H1 (cell line): ENCODE results near the gene C5orf34. TPM values are rescaled to one million over a fixed set of nuclear protein-coding genes. Genes with fewer than 3 reads are reported as not detected.

ENCODE experiments used
- CTCF ChIA-PET: fragments of 300-600 bp; sonication (Branson Sonifier 250); formaldehyde crosslinking; loops from one replicate; lab custom pipeline; 2021; ENCODE audit not compliant: partially characterized antibody; lab: Charles Lee
- POLR2A ChIA-PET: fragments of 300-600 bp; sonication (Branson Sonifier 250); formaldehyde crosslinking; loops from one replicate; lab custom pipeline; 2021; ENCODE audit warnings: inconsistent platforms; ENCODE audit not compliant: partially characterized antibody; lab: Charles Lee
- DNase-seq, 2 experiments: peaks; one replicate each; pipeline versions ENCODE4 v3.0.0 to v3.0.0-alpha.2; 2010 to 2022; ENCODE audit warnings: low spot score in 2 of 2, low read depth in 1 of 2, mixed read lengths in 1 of 2
- FAIRE-seq: peaks from 2 replicates; lab custom pipeline; 2011; peaks lifted over from hg19 to GRCh38; lab: Jason Lieb, UNC
- H2AFZ ChIP-seq: 2 replicates; pipeline ENCODE4 v1.8.1; 2012; ENCODE audit warnings: low read length, inconsistent platforms
- H2AK5ac ChIP-seq: 2 replicates; pipeline ENCODE4 v1.6.1; 2013; ENCODE audit warnings: low read depth, low read length
- H2BK120ac ChIP-seq: replicated peaks from 2 replicates; pipeline ENCODE3; 2013; ENCODE audit warnings: low read depth, low read length, inconsistent platforms
- H2BK12ac ChIP-seq: 2 replicates; pipeline ENCODE4 v1.6.1; 2013; ENCODE audit warnings: low read depth, low read length
- H2BK15ac ChIP-seq: 2 replicates; pipeline ENCODE4 v1.6.1; 2013; ENCODE audit warnings: low read length
- H2BK20ac ChIP-seq: 2 replicates; pipeline ENCODE4 v1.6.1; 2013; ENCODE audit warnings: low read length
- H2BK5ac ChIP-seq: 2 replicates; pipeline ENCODE4 v1.6.1; 2013; ENCODE audit warnings: low read depth, low read length
- H3K14ac ChIP-seq: 2 replicates; pipeline ENCODE4 v1.6.1; 2013; ENCODE audit warnings: inconsistent platforms; ENCODE audit not compliant: insufficient read length
- H3K18ac ChIP-seq: 2 replicates; pipeline ENCODE4 v1.6.1; 2013; ENCODE audit warnings: low read length; ENCODE audit errors: extremely low read depth
- H3K23ac ChIP-seq: 2 replicates; pipeline ENCODE4 v1.6.1; 2013; ENCODE audit warnings: inconsistent platforms; ENCODE audit not compliant: insufficient read length
- H3K23me2 ChIP-seq: 2 replicates; pipeline ENCODE4 v1.6.1; 2013; ENCODE audit warnings: low read depth, low read length
- H3K27ac ChIP-seq: 2 replicates; pipeline ENCODE4 v1.6.1; 2011; ENCODE audit warnings: low read depth, low read length, inconsistent platforms
- H3K27me3 ChIP-seq, 4 experiments: replicated peaks in 1 of 4; 1 replicate in 1 of 4; 2 replicates in 3 of 4; pipeline versions ENCODE4 v1.6.1 to v1.8.1; 2011 to 2013; ENCODE audit warnings: low read length in 3 of 4, mild to moderate bottlenecking in 3 of 4, inconsistent platforms in 2 of 4, mixed read lengths in 2 of 4, moderate library complexity in 1 of 4; ENCODE audit not compliant: control insufficient read depth in 3 of 4, insufficient read depth in 3 of 4; ENCODE audit errors: extremely low read depth in 1 of 4
- H3K36me3 ChIP-seq, 4 experiments: 2 replicates each; pipeline versions ENCODE4 v1.6.1 to v1.8.1; 2011 to 2013; ENCODE audit warnings: mild to moderate bottlenecking in 4 of 4, low read length in 3 of 4, moderate library complexity in 2 of 4, control low read depth in 1 of 4, inconsistent platforms in 1 of 4; ENCODE audit not compliant: insufficient read depth in 4 of 4, control insufficient read depth in 2 of 4
- H3K4ac ChIP-seq: replicated peaks from 2 replicates; pipeline ENCODE3; 2013; ENCODE audit warnings: low read length, low read depth, mixed read lengths, inconsistent platforms; ENCODE audit not compliant: insufficient read length
- H3K4me1 ChIP-seq, 4 experiments: replicated peaks in 1 of 4; 1 replicate in 1 of 4; 2 replicates in 3 of 4; pipeline versions ENCODE4 v1.6.1 to v1.8.1; 2011 to 2013; ENCODE audit warnings: low read length in 3 of 4, inconsistent platforms in 2 of 4, mixed read lengths in 1 of 4; ENCODE audit not compliant: insufficient read depth in 4 of 4, control insufficient read depth in 3 of 4
- H3K4me2 ChIP-seq, 2 experiments: 2 replicates each; pipeline versions ENCODE4 v1.6.1 to v1.8.1; 2011 to 2013; ENCODE audit warnings: low read depth in 2 of 2, low read length in 2 of 2, control low read depth in 1 of 2, inconsistent platforms in 1 of 2, mild to moderate bottlenecking in 1 of 2; ENCODE audit not compliant: insufficient read depth in 1 of 2
- H3K4me3 ChIP-seq, 4 experiments: fragments of 200-600, 300-600 bp in 1 of 4; sonication (generic), shearing (Covaris generic), sonication (Bioruptor Twin) in 1 of 4; 2 replicates each; pipeline versions ENCODE4 v1.5.1 to v1.8.1; 2011 to 2016; ENCODE audit warnings: low read length in 4 of 4, low read depth in 3 of 4, control low read depth in 2 of 4, inconsistent platforms in 2 of 4, mild to moderate bottlenecking in 2 of 4, mixed read lengths in 1 of 4, moderate library complexity in 1 of 4; ENCODE audit not compliant: insufficient read depth in 2 of 4; ENCODE audit errors: extremely low read depth in 1 of 4
- H3K56ac ChIP-seq: replicated peaks from 2 replicates; pipeline ENCODE3; 2013; ENCODE audit warnings: low read depth, mild to moderate bottlenecking, mixed read lengths, low read length, inconsistent platforms; ENCODE audit not compliant: insufficient read length
- H3K79me1 ChIP-seq: 2 replicates; pipeline ENCODE4 v1.6.1; 2013; ENCODE audit warnings: low read depth, low read length, control low read depth
- H3K79me2 ChIP-seq, 2 experiments: 2 replicates each; pipeline versions ENCODE4 v1.6.1 to v1.8.1; 2012 to 2013; ENCODE audit warnings: low read length in 2 of 2, mild to moderate bottlenecking in 2 of 2, inconsistent platforms in 1 of 2; ENCODE audit not compliant: insufficient read depth in 2 of 2, control insufficient read depth in 1 of 2
- H3K9ac ChIP-seq, 4 experiments: replicated peaks in 1 of 4; 1 replicate in 1 of 4; 2 replicates in 3 of 4; pipeline versions ENCODE4 v1.6.1 to v1.8.1; 2011 to 2013; ENCODE audit warnings: low read depth in 3 of 4, low read length in 3 of 4, control low read depth in 2 of 4, mild to moderate bottlenecking in 2 of 4, moderate library complexity in 2 of 4, inconsistent platforms in 1 of 4; ENCODE audit errors: extremely low read depth in 1 of 4
- H3K9me3 ChIP-seq, 2 experiments: 2 replicates each; pipeline versions ENCODE4 v1.6.1 to v1.8.1; 2012 to 2013; ENCODE audit warnings: mild to moderate bottlenecking in 2 of 2, moderate library complexity in 2 of 2, control low read depth in 1 of 2, inconsistent platforms in 1 of 2, low read depth in 1 of 2, low read length in 1 of 2, mixed read lengths in 1 of 2; ENCODE audit not compliant: insufficient read depth in 2 of 2
- H4K20me1 ChIP-seq, 2 experiments: replicated peaks in 1 of 2; 2 replicates each; pipeline versions ENCODE3 to v1.8.1; 2011 to 2013; ENCODE audit warnings: inconsistent platforms in 2 of 2, low read length in 2 of 2, mild to moderate bottlenecking in 1 of 2; ENCODE audit not compliant: insufficient read depth in 2 of 2, control insufficient read depth in 1 of 2
- H4K5ac ChIP-seq: 2 replicates; pipeline ENCODE4 v1.6.1; 2013; ENCODE audit warnings: low read length, low read depth, mixed read lengths, inconsistent platforms; ENCODE audit not compliant: insufficient read length
- H4K8ac ChIP-seq: 2 replicates; pipeline ENCODE4 v1.8.0; 2013; ENCODE audit warnings: mild to moderate bottlenecking, moderate library complexity, low read length, inconsistent platforms; ENCODE audit not compliant: insufficient read depth; ENCODE audit errors: extremely low read depth
- H4K91ac ChIP-seq: replicated peaks from 2 replicates; pipeline ENCODE3; 2013; ENCODE audit warnings: low read length, mixed read lengths, inconsistent platforms; ENCODE audit not compliant: insufficient read length
- CHD1 ChIP-seq: IDR thresholded peaks from 2 replicates; pipeline ENCODE4 v1.6.1; 2012; ENCODE audit warnings: low read depth, low read length, improper control_type of control experiment
- CHD2 ChIP-seq: IDR thresholded peaks from 2 replicates; pipeline ENCODE4 v1.6.1; 2012; ENCODE audit warnings: low read length, improper control_type of control experiment
- GABPA ChIP-seq: IDR thresholded peaks from 2 replicates; pipeline ENCODE4 v1.6.1; 2011; ENCODE audit warnings: mild to moderate bottlenecking, low read length, moderate library complexity, borderline replicate concordance; ENCODE audit not compliant: insufficient read depth
- RBBP5 ChIP-seq: IDR thresholded peaks from 2 replicates; pipeline ENCODE4 v1.7.1; 2012; ENCODE audit warnings: low read depth, mild to moderate bottlenecking, inconsistent platforms, low read length, moderate library complexity, borderline replicate concordance
- SAP30 ChIP-seq: fragments of 300-600 bp; sonication (generic); IDR thresholded peaks from 2 replicates; pipeline ENCODE4 v1.7.1; 2012; ENCODE audit warnings: low read length, moderate library complexity, mild to moderate bottlenecking, inconsistent platforms; ENCODE audit not compliant: insufficient read depth, insufficient replicate concordance
- WGBS, 2 experiments: shearing (Covaris generic) in 1 of 2; methylation state at CpG; one replicate each; pipeline versions ENCODE4 v1.1.6 to v1.1.7; 2013 to 2015; ENCODE audit warnings: low lambda C conversion rate in 2 of 2, mixed read lengths in 2 of 2, inconsistent platforms in 1 of 2, low coverage in 1 of 2, missing lambda C conversion rate in 1 of 2; ENCODE audit not compliant: insufficient replicate concordance in 2 of 2, insufficient coverage in 1 of 2, insufficient read length in 1 of 2; ENCODE audit errors: extremely low coverage in 1 of 2, missing lambda C conversion rate in 1 of 2; 5-methylcytosine and 5-hydroxymethylcytosine counted together
- polyA plus RNA-seq, 7 experiments: library from polyadenylated mRNA; depleted of rRNA in 3 of 7; stranded (reverse) in 5 of 7; unstranded in 2 of 7; fragments of >200 nt in 5 of 7; fragments of 200-250 nt in 2 of 7; gene quantifications; 1 replicate in 5 of 7; 2 replicates in 1 of 7; 4 replicates in 1 of 7; pipeline versions ENCODE4 v1.2.1 to v1.2.3, GENCODE V29; 2011 to 2013; ENCODE audit warnings: missing spikeins in 2 of 7, mixed read lengths in 2 of 7
- total RNA-seq: library from RNA; stranded (reverse); fragmentation: NEBNext Ultra II Directional; extraction: Animal tissue kit (Norgen Biotek cat#: 25700); gene quantifications from 2 replicates; pipeline ENCODE4 v1.2.1, GENCODE V29; 2021

C5orf34 gene
- total and polyA plus RNA-seq, 2 of the 8 experiments (the other 6 are each of a cell fraction or from before 2014, with no cell fraction given), result 6.8 to 8.6 TPM

GRCh38 chr5:43547532-43547931, 32.6 kb upstream of the C5orf34 start:
- Histone ChIP-seq H3K4me2 (no peak overlapping the region), H2BK12ac (no peak overlapping the region), H4K91ac (no peak overlapping the region), H4K8ac (no peak overlapping the region), H3K27me3 (no peaks in the 10 kb centered on the region), H3K9ac (no peak overlapping the region), H3K18ac (no peak overlapping the region), H3K4me3 (no peak overlapping the region), H3K79me1 (no peaks in the 10 kb centered on the region; the same call in 1 of the 2 replicates), H3K79me2 (peaks cover 0 to 41% of the 10 kb centered on the region in 2 experiments; a peak in 2 of 4 replicates), H2BK20ac (no peak overlapping the region), H3K9me3 (no peaks in the 10 kb centered on the region), H4K5ac (no peak overlapping the region), H3K4ac (no peak overlapping the region), H2BK5ac (no peak overlapping the region), H3K36me3 (peaks cover 23 to 80% (median 52%) of the 10 kb centered on the region in 4 experiments), H4K20me1 (peaks cover 3 to 4% of the 10 kb centered on the region in 2 experiments), H3K23me2 (no peaks in the 10 kb centered on the region), H2BK120ac (no peak overlapping the region), H2BK15ac (no peak overlapping the region), H2AK5ac (no peak overlapping the region), H3K14ac (no peak overlapping the region), H3K56ac (no peak overlapping the region), H3K23ac (no peak overlapping the region), H3K27ac (no peak overlapping the region), H3K4me1 (no peaks in the 10 kb centered on the region), H2AFZ (no peak overlapping the region)
- 98% methylated on average over 2 of the region's 2 CpGs; no CpG with 5 or more reads in 1 of the 2 experiments for WGBS, 2 experiments
- FAIRE-seq (no peak), DNase-seq (no peak)
- ChIA-PET CTCF (interaction anchor here (1.2 to 1.3 kb wide), 2 partner anchors 8 to 63 kb away, joined by 3 read pairs; partner anchors contain the start of gene TMEM267), POLR2A (interaction anchor here (1.4 kb wide), 1 partner anchor 23 kb away, joined by 4 read pairs; no protein-coding TSS in a partner anchor)
- TF ChIP-seq RBBP5 (no peak), SAP30 (no peak), CHD2 (no peak), CHD1 (no peak), GABPA (no peak)
